NCI-H1417 (cell line): ENCODE data around the gene EDARADD.
"Not testable (repeated sequence)": the region's sequence is repeated elsewhere in the genome, so short reads cannot be mapped to it uniquely, and the experiment has no call there.

Experiments used
- DNase-seq, 3 experiments: peaks; one replicate each; lab custom pipeline; 2025; lab: John Stamatoyannopoulos, UW

Gene EDARADD

GRCh38 chr1:236438614-236439013 lies 44.5 kb downstream of the EDARADD start:
- DNase-seq: no peak

- DNase-seq: no peak
Measured at GRCh38 chr1:236440373-236440772, 46.3 kb downstream of the EDARADD start.

GRCh38 chr1:236450779-236451178 lies 56.7 kb downstream of the EDARADD start:
- DNase-seq: no peak

GRCh38 chr1:236451796-236452373 lies 57.8 kb downstream of the EDARADD start:
- DNase-seq: no peak

- DNase-seq: no peak
Measured at GRCh38 chr1:236455243-236455642, 61.2 kb downstream of the EDARADD start.

- DNase-seq: no peak
Measured at GRCh38 chr1:236457775-236458174, 63.7 kb downstream of the EDARADD start.

GRCh38 chr1:236458996-236459395 lies 64.9 kb downstream of the EDARADD start:
- DNase-seq: no peak

- DNase-seq: no peak
Measured at GRCh38 chr1:236460103-236460502, 66.0 kb downstream of the EDARADD start.

GRCh38 chr1:236464197-236464596 lies 70.1 kb downstream of the EDARADD start:
- DNase-seq: not testable (repeated sequence)

- no peak for DNase-seq
Measured at GRCh38 chr1:236465231-236465958, 71.3 kb downstream of the EDARADD start.

GRCh38 chr1:236465959-236466303 lies 71.8 kb downstream of the EDARADD start:
- DNase-seq: no peak

GRCh38 chr1:236467327-236467641 lies 73.2 kb downstream of the EDARADD start:
- no peak for DNase-seq

GRCh38 chr1:236468625-236469024 lies 74.5 kb downstream of the EDARADD start:
- DNase-seq: no peak

GRCh38 chr1:236469466-236469865 lies 75.4 kb downstream of the EDARADD start:
- DNase-seq: no peak

GRCh38 chr1:236471096-236471495 lies 77.0 kb downstream of the EDARADD start:
- no peak for DNase-seq

GRCh38 chr1:236471653-236472052 lies 77.6 kb downstream of the EDARADD start:
- peak in 2 of 3 experiments; percentile 49 to 70 for DNase-seq

- peak in 1 of 3 experiments; percentile 19 for DNase-seq
Measured at GRCh38 chr1:236472850-236473788, 79.0 kb downstream of the EDARADD start.

- DNase-seq: no peak
Measured at GRCh38 chr1:236476019-236476418, 81.9 kb downstream of the EDARADD start.

GRCh38 chr1:236480758-236481436 lies 86.8 kb downstream of the EDARADD start:
- DNase-seq: peak in 2 of 3 experiments; percentile 63 to 78

GRCh38 chr1:236484310-236484971 lies 90.4 kb downstream of the EDARADD start:
- no peak for DNase-seq

GRCh38 chr1:236486356-236487002 lies 92.4 kb downstream of the EDARADD start:
- no peak for DNase-seq
